BLaER1 (cell line): ENCODE measurements around the gene UBXN10.

Source experiments
- H3K27ac ChIP-seq: shearing (Covaris generic); formaldehyde crosslinking; 2 replicates; pipeline ENCODE4 v1.8.1; 2022
- H3K27me3 ChIP-seq: shearing (Covaris generic); formaldehyde crosslinking; 2 replicates; pipeline ENCODE4 v1.8.1; 2022
- H3K36me3 ChIP-seq: shearing (Covaris generic); formaldehyde crosslinking; 2 replicates; pipeline ENCODE4 v1.8.1; 2022
- H3K4me1 ChIP-seq: shearing (Covaris generic); formaldehyde crosslinking; 2 replicates; pipeline ENCODE4 v1.8.1; 2022
- H3K4me2 ChIP-seq: shearing (Covaris generic); formaldehyde crosslinking; 2 replicates; pipeline ENCODE4 v1.8.1; 2022
- H3K4me3 ChIP-seq: shearing (Covaris generic); formaldehyde crosslinking; 2 replicates; pipeline ENCODE4 v1.8.1; 2022
- H3K9ac ChIP-seq: shearing (Covaris generic); formaldehyde crosslinking; 2 replicates; pipeline ENCODE4 v1.8.1; 2022
- H3K9me3 ChIP-seq: shearing (Covaris generic); formaldehyde crosslinking; 2 replicates; pipeline ENCODE4 v1.8.1; 2022
- H4K20me1 ChIP-seq: shearing (Covaris generic); formaldehyde crosslinking; 2 replicates; pipeline ENCODE4 v1.8.1; 2022
- Cebpa-rat ChIP-seq: shearing (Covaris generic); IDR thresholded peaks from 2 replicates; pipeline ENCODE4 v1.8.1; 2022

The UBXN10 gene

DNA sequence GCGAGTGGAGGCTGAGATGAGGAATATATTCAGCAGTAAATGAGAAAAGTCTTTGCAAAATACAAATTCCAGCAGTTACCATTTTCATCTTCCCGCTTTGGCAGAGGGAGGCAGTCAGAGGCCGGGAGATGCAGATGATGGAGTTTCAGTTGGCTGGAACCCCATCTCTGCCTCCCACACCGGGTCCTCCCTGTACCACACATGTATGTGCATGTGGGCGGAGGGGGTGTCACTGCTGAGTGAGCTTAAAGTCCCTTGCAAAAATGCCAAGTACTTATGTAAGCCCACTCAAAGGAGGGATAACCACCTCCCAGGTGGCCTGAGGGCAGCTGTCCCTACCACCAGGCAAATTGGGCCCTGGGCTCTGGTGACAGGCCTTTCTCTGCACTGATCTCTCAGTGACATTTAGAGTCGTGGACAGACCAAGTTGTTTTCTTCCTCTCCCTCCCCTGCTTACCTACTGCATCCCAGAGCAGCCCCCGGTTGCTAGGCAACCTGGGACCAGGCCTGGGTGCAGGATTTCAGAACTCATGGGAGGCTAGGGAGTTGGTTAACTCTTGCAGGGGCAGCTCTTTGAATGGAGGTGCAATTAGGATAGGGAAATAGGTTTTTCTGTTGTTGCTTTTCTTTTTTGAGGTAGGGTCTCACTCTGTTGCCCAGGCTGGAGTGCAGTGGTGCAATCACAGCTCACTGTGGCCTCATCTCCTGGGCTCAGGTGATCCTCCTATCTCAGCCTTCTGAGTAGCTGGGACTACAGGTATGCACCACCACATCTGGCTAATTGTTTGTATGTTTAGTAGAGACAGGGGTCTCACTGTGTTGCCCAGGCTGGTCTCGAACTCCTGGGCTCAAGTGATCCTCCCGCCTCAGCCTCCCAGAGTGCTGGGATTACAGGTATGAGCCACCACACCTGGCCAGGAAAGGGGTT lies 17.1 kb upstream of the UBXN10 start:
- no peak overlapping the region for H3K4me2 ChIP-seq
- H3K9ac ChIP-seq, result no peak overlapping the region
- no peak overlapping the region for H3K27ac ChIP-seq
- H3K36me3 ChIP-seq, result no peaks in the 10 kb centered on the region
- peaks cover 44% of the 10 kb centered on the region for H3K4me1 ChIP-seq
- TF ChIP-seq Cebpa-rat, result no peak
- no peaks in the 10 kb centered on the region for H4K20me1 ChIP-seq
- peaks cover 9% of the 10 kb centered on the region; the same call in 1 of the 2 replicates for H3K9me3 ChIP-seq
- no peak overlapping the region for H3K4me3 ChIP-seq
- H3K27me3 ChIP-seq, result no peaks in the 10 kb centered on the region

DNA sequence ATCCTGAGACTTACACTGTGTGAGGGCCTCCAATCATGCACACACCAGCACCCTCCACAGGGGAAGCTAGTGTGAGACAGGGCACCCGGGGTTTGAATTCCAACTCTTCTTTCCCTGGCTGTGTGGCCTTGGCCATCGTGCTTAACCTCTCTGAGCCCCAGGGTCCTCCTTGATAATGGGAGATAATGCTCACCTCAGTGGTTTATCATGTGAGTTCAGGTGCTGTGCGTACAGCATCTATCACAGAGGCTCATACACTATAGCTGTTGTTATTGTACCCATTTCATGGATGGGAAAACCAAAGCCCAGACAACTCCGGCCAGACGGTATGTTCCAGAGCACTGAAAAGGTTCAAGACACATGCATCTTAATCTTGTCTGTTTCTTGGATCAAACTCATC lies 16.0 kb upstream of the UBXN10 start:
- TF ChIP-seq Cebpa-rat, result no peak
- Histone ChIP-seq H4K20me1 (no peaks in the 10 kb centered on the region), H3K9ac (no peak overlapping the region), H3K9me3 (peaks cover 5% of the 10 kb centered on the region; the same call in 1 of the 2 replicates), H3K27ac (no peak overlapping the region), H3K27me3 (no peaks in the 10 kb centered on the region), H3K4me1 (peaks cover 47% of the 10 kb centered on the region), H3K36me3 (no peaks in the 10 kb centered on the region), H3K4me2 (no peak overlapping the region), H3K4me3 (no peak overlapping the region)

DNA sequence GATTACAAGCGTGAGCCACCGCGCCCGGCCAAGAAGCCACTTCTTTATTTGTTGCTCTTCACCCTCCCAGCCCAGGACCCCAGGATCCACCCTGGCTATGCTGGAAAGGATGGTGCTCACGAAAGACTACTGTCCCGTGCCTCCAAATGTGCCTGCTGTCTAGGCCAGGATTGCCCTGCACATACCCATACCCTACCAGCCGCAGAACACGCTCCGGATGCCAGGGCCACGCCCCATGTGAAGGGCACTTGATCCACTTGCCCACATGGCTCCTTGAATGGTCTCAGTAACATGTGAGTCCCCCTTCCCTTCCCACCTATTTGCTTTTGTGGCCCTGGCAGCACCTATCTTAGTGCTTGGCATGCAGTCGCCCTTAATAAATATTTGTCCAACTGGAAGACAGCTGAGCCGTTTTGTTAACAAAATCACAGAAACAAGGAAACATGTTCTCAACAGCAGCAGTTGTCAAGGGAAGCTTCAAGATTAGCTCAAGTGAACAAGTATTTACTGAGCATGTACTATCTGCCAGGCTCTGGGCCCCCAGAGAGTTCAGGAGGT lies 13.8 kb upstream of the UBXN10 start:
- Histone ChIP-seq H3K9ac (no peak overlapping the region), H3K27me3 (no peaks in the 10 kb centered on the region), H3K36me3 (no peaks in the 10 kb centered on the region), H3K9me3 (no peaks in the 10 kb centered on the region), H3K4me3 (no peak overlapping the region), H3K4me2 (peak overlapping the region; percentile 31; the same call in 1 of the 2 replicates), H4K20me1 (no peaks in the 10 kb centered on the region), H3K27ac (peak overlapping the region; percentile 52), H3K4me1 (peaks cover 41% of the 10 kb centered on the region)
- TF ChIP-seq Cebpa-rat, result no peak

DNA sequence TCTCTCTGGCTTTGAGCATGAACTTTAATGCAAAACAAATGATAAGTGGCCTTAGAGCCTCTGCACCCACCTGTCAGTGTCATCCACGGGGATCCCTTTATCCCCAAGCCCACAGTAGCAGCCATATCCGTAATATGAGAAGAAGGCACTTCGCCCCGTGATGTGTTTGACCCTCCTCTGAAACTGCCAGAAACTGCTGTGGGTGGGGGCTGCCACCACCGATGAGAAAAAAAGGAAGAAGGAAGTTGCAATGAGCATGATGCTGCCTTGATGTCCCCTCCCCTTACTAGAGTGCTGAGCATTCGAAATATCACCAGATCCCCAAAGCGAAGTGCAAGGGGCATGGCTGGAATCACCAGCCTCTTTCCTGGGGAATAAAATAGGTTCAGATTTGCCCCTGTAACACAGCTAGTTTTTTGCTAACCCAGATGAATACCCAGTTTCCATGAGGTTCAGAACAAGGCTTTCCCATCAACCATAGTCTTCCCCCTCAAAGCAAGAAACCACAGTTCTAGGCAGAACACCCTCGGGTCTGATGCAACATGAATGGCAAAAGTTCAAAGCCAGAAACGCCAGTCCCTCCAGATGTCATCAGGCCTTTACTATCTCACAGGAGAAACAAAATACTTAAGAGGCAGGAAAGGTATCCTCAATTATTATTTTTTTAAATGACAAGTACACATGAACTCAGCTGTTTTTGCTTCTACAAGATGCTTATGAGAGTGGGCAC lies 10.8 kb upstream of the UBXN10 start:
- no peaks in the 10 kb centered on the region for H3K9me3 ChIP-seq
- H3K27ac ChIP-seq, result no peak overlapping the region
- TF ChIP-seq Cebpa-rat, result no peak
- peaks cover 33% of the 10 kb centered on the region for H3K4me1 ChIP-seq
- peak overlapping the region; percentile 24; the same call in 1 of the 2 replicates for H3K4me2 ChIP-seq
- no peaks in the 10 kb centered on the region for H3K27me3 ChIP-seq
- no peak overlapping the region for H3K9ac ChIP-seq
- no peak overlapping the region for H3K4me3 ChIP-seq
- no peaks in the 10 kb centered on the region for H4K20me1 ChIP-seq
- H3K36me3 ChIP-seq, result no peaks in the 10 kb centered on the region

DNA sequence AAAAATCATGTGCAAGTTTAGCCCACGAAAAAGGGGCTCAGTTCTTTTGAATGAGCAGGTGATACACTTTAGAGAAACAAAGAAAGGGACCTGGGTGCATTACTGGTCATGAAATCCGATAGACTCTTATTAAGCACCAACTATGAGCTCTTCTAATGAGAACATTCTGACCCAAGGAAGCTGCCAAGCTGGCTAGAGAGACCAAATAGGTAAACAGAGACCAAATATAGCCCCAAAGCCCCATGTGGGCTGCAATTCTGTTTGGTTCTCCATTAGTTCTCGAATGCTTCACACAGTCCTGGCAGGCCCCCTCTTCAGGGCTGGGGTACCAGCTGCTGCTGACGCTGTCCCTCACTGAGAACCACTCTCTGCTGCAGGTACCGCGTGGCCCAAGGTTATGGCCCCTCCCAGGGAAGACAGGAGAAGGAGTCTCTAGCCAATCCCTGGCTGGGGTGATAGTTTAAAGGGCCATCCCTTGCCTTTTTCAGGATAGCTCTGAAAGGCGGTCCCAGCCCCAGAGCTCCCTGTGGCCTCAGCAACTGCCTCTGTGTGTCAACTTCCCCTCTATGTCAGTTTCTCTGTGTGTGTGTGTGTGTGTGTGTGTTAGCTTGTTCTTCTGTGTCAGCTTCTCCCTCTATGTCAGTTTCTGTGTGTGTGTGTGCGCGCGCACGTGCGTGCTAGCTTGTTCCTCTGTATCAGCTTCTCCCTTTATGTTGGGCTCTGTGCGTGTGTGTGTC lies 7.1 kb upstream of the UBXN10 start:
- H3K4me1 ChIP-seq, result peaks cover 19% of the 10 kb centered on the region
- no peak overlapping the region for H3K4me2 ChIP-seq
- H3K27me3 ChIP-seq, result no peaks in the 10 kb centered on the region
- TF ChIP-seq Cebpa-rat, result no peak
- no peak overlapping the region for H3K27ac ChIP-seq
- no peak overlapping the region for H3K9ac ChIP-seq
- H3K9me3 ChIP-seq, result no peaks in the 10 kb centered on the region
- no peak overlapping the region for H3K4me3 ChIP-seq
- H3K36me3 ChIP-seq, result no peaks in the 10 kb centered on the region
- H4K20me1 ChIP-seq, result no peaks in the 10 kb centered on the region

DNA sequence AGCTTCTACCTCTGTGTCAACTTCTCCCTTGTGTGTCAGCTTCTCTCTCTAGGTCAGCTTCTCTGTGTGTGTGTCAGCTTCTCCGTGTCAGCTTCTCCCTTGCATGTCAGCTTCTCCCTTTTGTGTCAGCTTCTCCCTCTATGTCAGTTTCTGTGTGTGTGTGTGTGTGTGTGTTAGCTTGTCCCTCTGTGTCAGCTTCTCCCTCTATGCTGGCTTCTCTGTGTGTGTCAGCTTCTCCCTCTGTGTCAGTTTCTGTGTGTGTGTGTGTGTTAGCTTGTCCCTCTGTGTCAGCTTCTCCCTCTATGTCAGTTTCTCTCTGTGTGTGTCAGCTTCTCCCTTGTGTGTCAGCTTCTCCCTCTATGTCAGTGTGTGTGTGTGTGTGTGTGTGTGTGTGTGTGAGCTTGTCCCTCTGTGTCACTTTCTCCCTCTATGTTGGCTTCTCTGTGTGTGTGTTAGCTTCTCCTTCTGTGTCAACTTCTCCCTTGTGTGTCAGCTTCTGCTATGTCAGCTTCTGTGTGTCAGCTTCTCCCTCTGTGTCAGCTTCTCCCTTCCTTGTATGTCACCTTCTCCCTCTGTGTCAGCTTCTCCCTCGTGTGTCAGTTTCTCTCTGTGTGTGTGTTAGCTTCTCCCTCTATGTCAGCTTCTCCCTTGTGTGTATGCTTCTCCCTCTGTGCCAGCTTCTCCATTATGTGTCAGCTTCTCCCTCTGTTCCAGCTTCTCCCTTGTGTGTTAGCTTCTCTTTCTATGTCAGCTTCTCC lies 6.3 kb upstream of the UBXN10 start:
- no peaks in the 10 kb centered on the region for H4K20me1 ChIP-seq
- H3K4me2 ChIP-seq, result no peak overlapping the region
- H3K4me3 ChIP-seq, result no peak overlapping the region
- no peaks in the 10 kb centered on the region for H3K27me3 ChIP-seq
- H3K27ac ChIP-seq, result no peak overlapping the region
- peaks cover 27% of the 10 kb centered on the region for H3K4me1 ChIP-seq
- TF ChIP-seq Cebpa-rat, result no peak
- no peaks in the 10 kb centered on the region for H3K36me3 ChIP-seq
- no peaks in the 10 kb centered on the region for H3K9me3 ChIP-seq
- no peak overlapping the region for H3K9ac ChIP-seq

DNA sequence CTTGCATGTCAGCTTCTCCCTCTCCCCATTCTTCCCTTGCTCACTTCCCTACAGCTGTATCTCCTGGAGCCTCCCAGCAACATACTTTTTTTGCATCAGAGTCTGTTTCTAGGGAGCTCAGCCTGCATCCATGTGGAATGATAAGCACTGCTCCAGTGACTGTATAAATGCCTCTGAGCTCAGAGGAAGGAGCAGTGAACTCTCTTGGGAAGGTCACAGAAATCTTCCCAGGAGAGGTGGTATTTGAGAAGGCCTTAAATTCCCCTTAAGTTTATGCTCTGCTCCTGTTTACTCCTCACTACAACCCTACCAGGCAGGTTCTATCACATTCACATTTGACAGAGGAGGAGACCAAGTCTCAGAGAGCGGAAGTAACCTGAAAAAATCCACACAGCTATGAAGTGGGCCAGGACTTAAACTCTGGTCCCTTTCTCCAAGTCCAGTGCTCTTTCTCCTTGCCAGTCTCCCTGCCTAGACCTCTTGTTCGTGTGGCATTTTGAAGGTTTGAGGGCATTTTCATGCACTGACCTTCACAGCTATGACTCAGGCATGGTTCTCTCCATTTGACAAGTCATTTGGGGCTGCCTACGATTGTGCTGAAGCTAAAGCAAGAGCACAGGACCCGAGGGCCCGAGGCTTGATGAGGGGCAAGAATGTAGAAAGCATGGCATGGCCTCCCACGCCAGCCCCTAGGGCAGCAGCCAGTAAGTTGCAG lies 5.6 kb upstream of the UBXN10 start:
- Histone ChIP-seq H3K9me3 (no peaks in the 10 kb centered on the region), H4K20me1 (no peaks in the 10 kb centered on the region), H3K36me3 (no peaks in the 10 kb centered on the region), H3K27ac (no peak overlapping the region), H3K9ac (no peak overlapping the region), H3K4me2 (no peak overlapping the region), H3K4me1 (peaks cover 27% of the 10 kb centered on the region), H3K27me3 (no peaks in the 10 kb centered on the region), H3K4me3 (no peak overlapping the region)
- no peak for TF ChIP-seq Cebpa-rat

DNA sequence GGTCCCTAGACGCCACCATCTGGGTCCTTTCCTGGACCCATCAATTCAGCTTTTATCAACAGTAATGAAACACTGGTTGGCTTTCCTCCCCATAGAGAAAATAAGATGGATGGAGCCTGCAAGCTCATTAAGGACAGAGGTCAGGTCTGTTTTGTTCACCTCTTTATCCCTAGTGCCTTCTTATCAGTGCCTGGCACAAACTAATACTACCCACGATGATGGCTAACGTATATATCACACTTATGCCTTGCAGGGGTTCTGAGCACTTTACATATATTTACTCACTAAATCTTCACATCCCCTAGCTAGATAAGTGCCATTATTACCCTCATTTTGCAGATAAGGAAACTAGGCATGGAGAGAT lies 5.1 kb upstream of the UBXN10 start:
- no peaks in the 10 kb centered on the region for H3K27me3 ChIP-seq
- H3K4me3 ChIP-seq, result no peak overlapping the region
- H3K27ac ChIP-seq, result no peak overlapping the region
- H3K4me1 ChIP-seq, result peaks cover 31% of the 10 kb centered on the region
- no peak overlapping the region for H3K9ac ChIP-seq
- no peaks in the 10 kb centered on the region for H3K36me3 ChIP-seq
- no peaks in the 10 kb centered on the region for H3K9me3 ChIP-seq
- H3K4me2 ChIP-seq, result no peak overlapping the region
- no peak for TF ChIP-seq Cebpa-rat
- no peaks in the 10 kb centered on the region for H4K20me1 ChIP-seq
